Measurements from ENCODE around the gene WDR1. TPM values are rescaled to one million over a fixed set of nuclear protein-coding genes. Genes with fewer than 3 reads are reported as not detected.

WDR1 gene
- total RNA-seq, 2 experiments from 2014 or later, result 371 to 372 TPM

DNA sequence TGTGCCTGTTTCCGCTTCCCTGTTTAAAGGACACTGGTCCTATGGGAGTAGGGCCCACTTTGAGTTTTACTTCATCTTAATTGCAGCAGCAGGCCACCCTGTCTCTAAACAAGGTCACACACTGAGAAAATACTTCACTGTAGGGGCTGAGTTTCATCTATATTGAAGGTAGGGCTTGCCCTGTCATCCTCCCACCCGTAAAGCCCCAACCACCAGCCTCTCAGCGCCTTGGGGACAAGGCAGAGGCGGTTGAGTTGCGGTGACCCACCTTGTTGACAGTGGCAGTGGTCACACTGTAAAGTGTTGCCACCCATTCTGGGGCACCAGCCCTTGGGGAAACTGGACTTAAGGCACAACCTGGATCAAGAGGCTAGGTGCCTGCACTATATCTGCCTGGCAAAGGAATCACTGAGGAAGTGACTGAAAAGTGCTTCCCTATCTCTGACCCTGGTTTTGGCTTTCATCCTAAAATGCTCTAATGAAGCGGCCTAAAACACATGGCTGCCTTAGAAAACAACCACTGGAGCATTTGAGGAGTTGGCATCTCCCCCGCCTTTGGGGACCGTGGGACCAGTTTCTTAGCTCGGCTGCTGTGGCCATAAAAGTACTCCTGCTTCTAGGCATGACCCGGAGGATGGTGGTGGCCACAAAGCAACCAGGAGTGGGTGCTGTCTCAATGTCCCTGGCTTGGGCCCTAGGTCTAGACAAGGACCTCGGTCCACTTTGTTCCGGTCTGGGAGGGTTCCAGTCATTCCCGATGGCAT, 7.8 kb upstream of the WDR1 start:
- ATAC-seq (ENCODE audit: low read depth), result no peak
- Mint-ChIP-seq H3K9me3 (no peaks in the 10 kb centered on the region), H3K4me3 (peak overlapping the region; percentile 29), H3K27me3 (no peaks in the 10 kb centered on the region), H3K27ac (peak overlapping the region; percentile 67), H3K36me3 (no peaks in the 10 kb centered on the region), H3K4me1 (peaks cover 23% of the 10 kb centered on the region)
- POLR2A ChIA-PET, result interaction anchor here (0.9 to 1.2 kb wide), 2 partner anchors 28 to 57 kb away, joined by 4 to 5 read pairs; no protein-coding TSS in a partner anchor
- DNase-seq, result no peak

DNA sequence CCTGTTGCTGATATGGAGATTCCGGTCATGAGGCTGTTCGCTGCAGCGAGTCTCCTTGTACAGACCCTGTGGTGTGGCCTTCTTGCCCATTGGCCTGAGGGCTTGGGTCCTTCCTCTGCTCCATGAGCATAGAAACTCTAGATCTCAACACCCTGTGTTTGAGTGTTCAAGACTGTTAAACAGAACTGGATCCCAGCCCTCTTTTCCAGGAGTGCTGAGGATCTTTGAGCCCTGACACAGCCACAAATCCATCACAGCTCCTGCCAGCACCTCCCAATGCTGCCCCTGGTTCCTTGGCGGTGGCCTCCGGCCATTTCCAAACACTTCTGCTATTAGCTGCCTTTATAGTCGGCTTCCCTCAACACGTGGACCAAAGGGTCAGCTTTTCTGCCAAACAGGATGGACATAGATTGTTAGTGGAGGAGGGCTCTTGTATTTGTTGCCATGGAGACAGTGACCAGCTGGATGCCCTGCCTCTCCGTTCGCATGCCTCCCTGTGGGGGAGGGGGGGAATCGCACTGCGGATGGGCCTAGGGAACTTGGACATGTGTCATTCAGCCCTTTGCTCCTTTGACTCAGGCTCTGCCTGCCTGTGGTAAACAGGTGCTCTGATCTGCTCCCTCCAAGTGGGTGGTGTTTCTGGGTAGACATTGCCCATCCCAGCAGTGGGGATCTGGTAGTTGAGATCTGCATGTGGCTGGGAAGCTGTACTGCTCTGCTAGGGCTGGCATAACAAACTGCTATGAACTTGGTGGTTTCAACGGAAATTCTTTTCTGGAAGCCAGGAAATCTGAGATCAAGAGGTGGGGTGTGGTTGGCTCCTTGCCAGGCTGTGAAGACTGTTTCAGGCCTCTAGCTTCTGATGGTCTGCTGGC, 6.9 kb upstream of the WDR1 start:
- Mint-ChIP-seq H3K4me1 (peaks cover 30% of the 10 kb centered on the region), H3K9me3 (no peaks in the 10 kb centered on the region), H3K36me3 (no peaks in the 10 kb centered on the region), H3K4me3 (peak overlapping the region; percentile 29), H3K27ac (peak overlapping the region; percentile 60), H3K27me3 (no peaks in the 10 kb centered on the region)
- DNase-seq (no peak), ATAC-seq (ENCODE audit: low read depth) (peak; percentile 58)
- POLR2A ChIA-PET, result interaction anchor here (0.9 to 1.2 kb wide), 3 partner anchors 15 to 58 kb away, joined by 3 to 5 read pairs (median 4); no protein-coding TSS in a partner anchor

DNA sequence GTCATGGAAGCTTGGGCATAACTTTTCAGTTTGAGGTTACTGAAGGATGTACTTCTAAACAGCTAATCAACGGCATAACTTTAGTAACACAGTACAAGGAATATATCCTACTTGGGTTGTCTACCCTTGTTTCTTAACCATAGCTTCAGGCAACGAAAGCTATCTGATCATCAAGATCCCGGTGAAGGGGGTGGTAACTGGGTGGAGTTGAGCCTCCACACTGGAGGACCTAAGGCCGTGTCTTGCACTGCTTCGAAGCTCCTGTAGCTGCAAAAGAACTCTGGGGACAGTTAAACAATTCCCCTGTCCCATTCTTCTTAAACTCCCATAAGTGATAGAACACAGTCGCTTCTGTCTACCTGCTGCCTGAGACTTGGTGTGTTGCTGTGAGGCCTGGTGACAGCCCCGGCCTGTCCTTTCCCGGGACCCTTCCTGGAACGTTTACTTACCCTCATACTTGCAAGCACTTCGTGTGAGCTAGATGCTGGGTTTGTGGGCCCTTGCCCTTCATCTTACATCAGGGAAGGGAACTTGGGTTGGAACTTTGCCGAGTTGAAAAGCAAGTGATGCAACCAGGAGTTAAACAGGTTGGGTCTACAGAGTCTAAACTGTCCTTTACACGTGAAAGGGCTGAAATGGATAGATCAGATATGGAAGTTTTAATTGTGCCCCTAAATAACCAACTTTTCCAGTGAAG, 5.8 kb upstream of the WDR1 start:
- Mint-ChIP-seq H3K27me3 (no peaks in the 10 kb centered on the region), H3K36me3 (no peaks in the 10 kb centered on the region), H3K4me1 (peaks cover 40% of the 10 kb centered on the region), H3K9me3 (no peaks in the 10 kb centered on the region), H3K4me3 (no peak overlapping the region), H3K27ac (peak overlapping the region; percentile 78)
- ATAC-seq (ENCODE audit: low read depth) (no peak), DNase-seq (no peak)
- POLR2A ChIA-PET, result interaction anchor here (1.0 to 1.7 kb wide), 2 partner anchors 14 to 26 kb away, joined by 3 to 5 read pairs; no protein-coding TSS in a partner anchor

DNA sequence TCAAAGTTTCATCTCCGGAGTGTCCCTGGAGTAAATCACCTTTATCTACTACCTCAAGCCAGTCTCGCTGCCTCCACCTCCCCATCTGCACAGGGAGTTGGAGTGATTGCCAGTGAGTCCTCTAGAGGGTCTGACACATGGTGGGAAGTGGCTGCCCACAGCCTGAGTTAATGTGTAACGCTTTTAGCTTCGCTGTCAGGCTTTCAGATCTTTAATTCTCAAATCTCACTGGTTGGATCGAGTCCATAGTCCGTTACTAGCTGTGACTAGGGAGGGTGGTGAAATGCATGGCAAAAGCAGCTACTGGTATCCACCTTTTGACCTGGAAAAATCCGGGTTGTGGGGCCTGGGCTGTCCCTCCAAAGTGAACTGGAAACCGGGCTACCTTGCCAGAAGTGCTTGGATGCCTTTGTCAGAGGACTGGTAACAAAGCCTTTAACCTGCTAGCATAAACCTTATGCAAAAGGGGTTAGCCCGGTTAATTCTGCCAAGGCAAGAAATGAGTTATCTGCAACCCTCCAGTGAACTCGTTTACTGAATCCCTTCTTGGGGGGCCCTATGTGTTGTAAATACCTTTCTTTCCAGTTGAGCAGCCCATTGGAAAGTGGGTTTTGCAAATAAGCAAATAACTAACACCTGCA, 5.1 kb upstream of the WDR1 start:
- no peak for ATAC-seq (ENCODE audit: low read depth)
- Mint-ChIP-seq H3K4me3 (no peak overlapping the region), H3K27ac (no peak overlapping the region), H3K9me3 (no peaks in the 10 kb centered on the region), H3K27me3 (no peaks in the 10 kb centered on the region), H3K4me1 (peaks cover 45% of the 10 kb centered on the region), H3K36me3 (peaks cover 1% of the 10 kb centered on the region)
- POLR2A ChIA-PET, result interaction anchor here (1.7 kb wide), 1 partner anchor 26 kb away, joined by 5 read pairs; no protein-coding TSS in a partner anchor
- DNase-seq, result no peak

DNA sequence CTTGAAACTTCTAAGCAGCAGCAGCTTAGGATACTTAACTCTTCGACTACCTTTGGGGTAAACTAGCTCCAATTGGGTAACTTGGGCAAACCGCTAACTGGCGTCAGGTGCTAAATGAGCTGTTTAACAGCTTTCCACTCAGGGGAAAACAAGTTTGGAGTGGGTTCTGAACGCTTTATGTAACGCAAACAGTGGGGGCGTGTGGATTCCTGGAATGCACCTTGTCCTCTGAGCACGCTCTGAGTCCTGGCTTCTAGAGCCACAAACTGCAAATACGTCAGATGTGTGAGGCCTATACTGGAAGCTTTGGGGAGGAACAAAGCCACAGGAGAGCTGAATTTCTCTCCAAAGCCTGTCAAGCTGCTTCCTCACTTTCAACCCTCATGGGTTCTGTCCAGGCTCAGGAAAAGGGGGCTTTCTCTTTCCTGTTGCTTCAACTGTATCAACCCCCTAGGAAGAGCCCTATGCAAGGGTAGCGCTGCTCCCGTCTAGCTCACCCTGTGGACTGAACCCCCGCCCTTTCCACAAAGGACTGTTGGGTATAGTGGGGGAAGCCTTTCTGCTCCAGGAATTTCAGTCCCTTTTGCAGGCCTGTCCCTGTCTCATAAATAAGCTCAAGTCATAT, 4.5 kb upstream of the WDR1 start:
- POLR2A ChIA-PET, result interaction anchor here (1.7 kb wide), 1 partner anchor 25 kb away, joined by 5 read pairs; no protein-coding TSS in a partner anchor
- H3K9me3 Mint-ChIP-seq, result no peaks in the 10 kb centered on the region
- H3K27me3 Mint-ChIP-seq, result no peaks in the 10 kb centered on the region
- DNase-seq (no peak), ATAC-seq (ENCODE audit: low read depth) (no peak)
- H3K4me1 Mint-ChIP-seq, result peaks cover 45% of the 10 kb centered on the region
- peak overlapping the region; percentile 23 for H3K27ac Mint-ChIP-seq
- H3K4me3 Mint-ChIP-seq, result no peak overlapping the region
- peaks cover 1% of the 10 kb centered on the region for H3K36me3 Mint-ChIP-seq

DNA sequence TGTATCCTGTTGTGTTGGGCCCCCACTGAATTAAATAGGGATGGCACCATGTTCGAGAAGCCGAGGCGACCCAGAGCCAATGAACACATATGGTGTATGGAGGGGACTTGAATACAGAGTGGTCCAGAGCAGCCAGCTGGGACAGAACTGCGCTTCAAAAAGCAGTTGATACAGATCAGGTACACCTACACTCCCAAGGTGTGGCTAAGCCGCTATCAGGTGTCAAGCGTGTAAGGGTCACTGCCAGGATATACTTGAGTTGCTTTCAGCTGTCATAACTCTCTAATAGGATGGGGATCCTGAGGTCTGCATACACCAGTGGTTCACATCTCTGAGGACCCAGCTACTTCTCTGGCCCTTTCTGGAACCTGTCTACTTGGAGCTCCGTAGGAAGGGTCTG, 3.2 kb upstream of the WDR1 start:
- DNase-seq (no peak), ATAC-seq (ENCODE audit: low read depth) (no peak)
- peaks cover 12% of the 10 kb centered on the region for H3K36me3 Mint-ChIP-seq
- POLR2A ChIA-PET, result interaction anchor here (4.9 kb wide), 1 partner anchor 25 kb away, joined by 104 read pairs; no protein-coding TSS in a partner anchor
- H3K27me3 Mint-ChIP-seq, result no peaks in the 10 kb centered on the region
- H3K9me3 Mint-ChIP-seq, result no peaks in the 10 kb centered on the region
- peaks cover 48% of the 10 kb centered on the region for H3K4me1 Mint-ChIP-seq
- H3K4me3 Mint-ChIP-seq, result no peak overlapping the region
- no peak overlapping the region for H3K27ac Mint-ChIP-seq

DNA sequence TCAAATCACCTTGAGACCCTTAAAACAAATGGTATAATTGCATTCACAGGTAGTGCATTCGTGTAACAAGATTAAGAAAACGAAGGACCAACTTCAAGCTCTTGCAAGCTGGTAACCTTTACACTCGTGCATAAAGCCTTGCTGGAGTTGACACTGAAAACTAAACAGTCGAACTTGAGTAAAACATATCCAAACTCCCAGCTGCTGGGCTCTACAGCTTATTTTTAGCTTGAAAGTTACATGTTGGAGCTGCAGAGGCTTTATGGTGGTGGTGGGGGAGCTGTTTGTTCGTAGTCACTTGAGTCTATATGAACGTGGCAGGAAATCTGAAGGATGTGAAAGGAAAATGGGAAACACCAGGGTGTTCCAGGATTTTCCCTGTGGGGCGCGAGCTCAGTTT, 2.7 kb upstream of the WDR1 start:
- ATAC-seq (ENCODE audit: low read depth) (no peak), DNase-seq (no peak)
- POLR2A ChIA-PET, result interaction anchor here (3.0 to 4.9 kb wide), 2 partner anchors 12 to 24 kb away, joined by 44 to 104 read pairs; no protein-coding TSS in a partner anchor
- Mint-ChIP-seq H3K4me1 (peaks cover 50% of the 10 kb centered on the region), H3K36me3 (peaks cover 13% of the 10 kb centered on the region), H3K27me3 (no peaks in the 10 kb centered on the region), H3K27ac (peak overlapping the region; percentile 100), H3K4me3 (no peak overlapping the region), H3K9me3 (no peaks in the 10 kb centered on the region)

DNA sequence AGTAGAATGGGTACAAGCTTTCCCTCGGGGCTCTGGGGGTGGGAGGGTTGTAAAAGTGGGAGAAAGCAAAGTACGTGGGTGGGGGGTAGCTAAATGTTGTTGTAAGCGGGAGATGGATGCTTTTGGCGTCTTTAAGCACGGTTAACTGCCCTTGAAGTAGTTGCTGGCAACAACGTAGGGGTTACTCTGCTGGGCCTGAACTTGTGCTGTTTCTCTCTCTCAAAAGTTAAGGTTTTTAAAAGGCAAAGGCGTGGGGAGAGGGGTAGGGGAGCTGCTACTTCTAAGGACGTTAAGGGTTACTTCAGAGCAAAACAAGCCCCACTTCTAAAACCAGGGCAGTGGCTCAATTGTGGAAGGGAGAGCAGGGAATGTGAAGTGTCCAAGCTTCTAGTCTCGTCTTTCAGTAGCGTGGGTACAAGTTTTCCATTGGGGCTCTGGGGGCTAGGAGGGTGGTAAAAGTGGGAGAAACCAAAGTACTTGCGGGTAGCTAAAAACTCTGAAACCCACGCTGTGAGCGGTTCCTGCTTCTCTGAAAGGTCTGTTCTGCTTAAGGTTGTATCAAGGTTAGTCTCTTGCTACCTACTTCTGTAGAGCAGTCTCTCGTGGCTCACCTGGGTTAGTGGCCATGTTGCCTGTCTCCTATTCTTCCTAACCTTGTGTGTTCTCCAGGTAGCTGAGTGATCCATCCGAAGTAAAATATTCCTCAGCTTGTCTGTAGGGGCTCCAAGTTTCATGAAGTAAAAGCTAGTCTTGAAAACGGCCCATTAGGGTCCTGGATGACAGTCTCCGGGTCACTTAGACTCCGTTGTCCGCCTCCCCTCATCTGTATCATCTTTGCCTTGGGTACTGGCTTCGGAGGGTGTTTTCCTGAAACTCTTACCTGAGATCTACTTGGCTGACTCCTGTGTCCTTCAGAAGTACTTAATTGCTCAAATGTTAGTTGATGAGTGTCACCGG, 1.7 kb upstream of the WDR1 start:
- Mint-ChIP-seq H3K9me3 (no peaks in the 10 kb centered on the region), H3K27ac (peak overlapping the region; percentile 100), H3K4me1 (peaks cover 50% of the 10 kb centered on the region), H3K4me3 (peak overlapping the region; percentile 97), H3K27me3 (no peaks in the 10 kb centered on the region), H3K36me3 (peaks cover 23% of the 10 kb centered on the region)
- DNase-seq, result no peak
- POLR2A ChIA-PET, result interaction anchor here (1.1 to 4.9 kb wide), 20 partner anchors 11 to 459 kb away, joined by 3 to 104 read pairs (median 8); partner anchors contain the start of gene ZNF518B
- no peak for ATAC-seq (ENCODE audit: low read depth)

DNA sequence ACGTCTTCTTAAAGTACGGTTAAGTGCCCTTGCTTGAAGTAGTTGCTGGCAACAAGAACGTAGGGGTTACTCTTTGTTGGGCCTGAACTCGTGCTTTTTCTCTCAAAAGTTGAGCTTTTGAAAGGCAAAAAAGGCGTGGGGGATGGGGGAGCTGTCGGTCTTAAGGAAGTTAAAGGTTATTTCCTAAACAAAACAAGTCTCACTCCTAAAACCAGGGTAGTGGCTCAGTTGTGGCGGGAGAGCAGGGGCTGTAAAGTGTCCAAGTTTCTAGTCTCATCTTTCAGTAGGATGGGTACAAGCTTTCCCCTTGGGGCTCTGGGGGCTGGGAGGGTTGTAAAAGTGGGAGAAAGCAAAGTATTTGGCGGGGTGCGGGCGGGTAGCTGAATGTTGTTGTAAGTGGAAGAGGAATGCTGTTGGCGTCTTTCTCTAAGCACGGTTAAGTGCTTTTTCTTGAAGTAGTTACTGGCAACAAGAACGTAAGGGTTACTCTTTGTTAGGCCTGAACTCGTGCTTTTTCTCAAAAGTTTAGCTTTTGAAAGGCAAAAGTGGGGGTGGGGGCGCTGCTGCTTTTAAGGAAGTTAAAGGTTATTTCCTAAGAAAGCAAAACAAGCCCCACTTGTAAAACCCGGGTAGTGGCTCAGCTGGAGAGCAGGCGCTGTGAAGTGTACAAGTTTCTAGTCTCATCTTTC, 904 bp upstream of the WDR1 start:
- H3K4me1 Mint-ChIP-seq, result peaks cover 47% of the 10 kb centered on the region
- peak overlapping the region; percentile 100 for H3K27ac Mint-ChIP-seq
- ATAC-seq (ENCODE audit: low read depth) (no peak), DNase-seq (no peak)
- peaks cover 29% of the 10 kb centered on the region for H3K36me3 Mint-ChIP-seq
- no peaks in the 10 kb centered on the region for H3K9me3 Mint-ChIP-seq
- H3K27me3 Mint-ChIP-seq, result no peaks in the 10 kb centered on the region
- H3K4me3 Mint-ChIP-seq, result peak overlapping the region; percentile 97
- POLR2A ChIA-PET, result interaction anchor here (0.7 to 4.9 kb wide), 24 partner anchors 8 to 514 kb away, joined by 3 to 104 read pairs (median 5); partner anchors contain the start of gene ZNF518B

DNA sequence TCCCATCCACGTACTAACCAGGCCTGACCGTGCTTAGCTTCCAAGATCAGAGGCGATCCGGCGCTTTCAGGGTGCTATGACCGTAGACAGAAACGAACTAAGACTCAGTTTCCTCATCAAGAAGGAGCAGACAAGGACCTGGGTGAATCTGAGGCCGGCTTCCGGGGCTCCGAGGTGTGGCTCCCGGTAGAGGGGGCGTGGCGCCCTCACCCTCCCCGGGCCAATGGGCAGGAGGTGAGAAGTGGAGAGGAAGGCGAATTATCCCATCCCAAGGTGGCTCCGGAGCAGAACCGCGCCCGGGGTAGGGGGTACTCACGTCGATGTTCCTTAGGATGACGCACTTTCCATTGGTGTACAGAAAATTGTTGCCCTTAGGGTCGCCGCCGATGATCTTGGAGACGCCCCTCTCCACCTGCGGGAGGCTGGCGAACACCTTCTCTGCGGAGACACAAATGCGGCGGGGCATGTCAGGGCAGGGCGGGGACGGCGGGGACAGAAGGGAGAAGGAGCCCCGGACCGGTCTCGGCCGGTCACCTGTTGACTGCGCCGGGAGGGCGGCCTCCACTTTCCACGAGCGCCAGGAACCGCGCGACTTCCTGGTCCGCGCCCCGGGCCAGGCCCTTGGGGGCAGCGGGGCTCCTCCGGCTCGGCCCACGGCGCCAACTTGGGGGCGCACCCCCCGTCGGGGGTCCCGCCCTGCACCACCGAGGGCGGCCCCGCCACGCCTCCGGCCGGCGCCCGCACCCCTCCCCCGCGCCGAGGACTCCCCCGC, 616 bp downstream of the WDR1 start:
- H3K4me3 Mint-ChIP-seq, result peak overlapping the region; percentile 97
- peak overlapping the region; percentile 93 for H3K27ac Mint-ChIP-seq
- peaks cover 59% of the 10 kb centered on the region for H3K4me1 Mint-ChIP-seq
- peaks cover 36% of the 10 kb centered on the region for H3K36me3 Mint-ChIP-seq
- POLR2A ChIA-PET, result interaction anchor here (0.6 to 4.9 kb wide), 16 partner anchors 9 to 425 kb away, joined by 3 to 104 read pairs (median 10); partner anchors contain the start of gene ZNF518B
- ATAC-seq (ENCODE audit: low read depth) (peak; percentile 51), DNase-seq (peak; percentile 82)
- no peaks in the 10 kb centered on the region for H3K9me3 Mint-ChIP-seq
- no peaks in the 10 kb centered on the region for H3K27me3 Mint-ChIP-seq
